HG03342 (cell line): ENCODE results near the gene RCOR1.
"Not testable (repeated sequence)": the region's sequence is repeated elsewhere in the genome, so short reads cannot be mapped to it uniquely, and the experiment has no call there.

Experiments
- ATAC-seq: cut with Tn5 transposase; IDR thresholded peaks from one replicate; pipeline ENCODE4 v1.9.1; 2021; ENCODE audit warnings: mild to moderate bottlenecking, moderate library complexity; ENCODE audit not compliant: unreplicated experiment

RCOR1 gene

GRCh38 chr14:102625564-102626296 is 33.3 kb downstream of the RCOR1 start:
- ATAC-seq = no peak

GRCh38 chr14:102626530-102626929 is 34.1 kb downstream of the RCOR1 start:
- no peak for ATAC-seq

- no peak for ATAC-seq
Observed at GRCh38 chr14:102629011-102629444, 36.6 kb downstream of the RCOR1 start.

- ATAC-seq = no peak
Observed at GRCh38 chr14:102629808-102630350, 37.4 kb downstream of the RCOR1 start.

- no peak for ATAC-seq
Observed at GRCh38 chr14:102630405-102630804, 38.0 kb downstream of the RCOR1 start.

GRCh38 chr14:102630881-102631280 is 38.4 kb downstream of the RCOR1 start:
- no peak for ATAC-seq

GRCh38 chr14:102633906-102634595 is 41.6 kb downstream of the RCOR1 start:
- ATAC-seq = no peak

- not testable (repeated sequence) for ATAC-seq
Observed at GRCh38 chr14:102639611-102640010, 47.2 kb downstream of the RCOR1 start.

- no peak for ATAC-seq
Observed at GRCh38 chr14:102644523-102644922, 52.1 kb downstream of the RCOR1 start.

GRCh38 chr14:102645746-102646440 is 53.4 kb downstream of the RCOR1 start:
- no peak for ATAC-seq

- ATAC-seq = no peak
Observed at GRCh38 chr14:102646615-102647014, 54.2 kb downstream of the RCOR1 start.

GRCh38 chr14:102652194-102652593 is 59.7 kb downstream of the RCOR1 start:
- no peak for ATAC-seq

GRCh38 chr14:102654298-102654697 is 61.8 kb downstream of the RCOR1 start:
- ATAC-seq = no peak

GRCh38 chr14:102655137-102655536 is 62.7 kb downstream of the RCOR1 start:
- ATAC-seq = no peak

GRCh38 chr14:102659797-102660196 is 67.3 kb downstream of the RCOR1 start:
- no peak for ATAC-seq

- ATAC-seq = no peak
Observed at GRCh38 chr14:102661614-102662013, 69.2 kb downstream of the RCOR1 start.

- ATAC-seq = no peak
Observed at GRCh38 chr14:102662636-102663430, 70.4 kb downstream of the RCOR1 start.

GRCh38 chr14:102663440-102663839 is 71.0 kb downstream of the RCOR1 start:
- ATAC-seq = no peak

- no peak for ATAC-seq
Observed at GRCh38 chr14:102665621-102666020, 73.2 kb downstream of the RCOR1 start.

GRCh38 chr14:102666635-102667034 is 74.2 kb downstream of the RCOR1 start:
- no peak for ATAC-seq

- no peak for ATAC-seq
Observed at GRCh38 chr14:102667703-102668102, 75.3 kb downstream of the RCOR1 start.
